Activated CD4-positive, alpha-beta memory T cell treated with anti-CD3 and anti-CD28 coated beads, Interleukin-2, amount 10 ng/mL, durations not matched to agents 7 days and 5 days (primary cell): ENCODE results near the gene HLA-DPA1. TPM values are rescaled to one million over a fixed set of nuclear protein-coding genes. Genes with fewer than 3 reads are reported as not detected.

ENCODE experiments used
- CTCF ChIA-PET: fragments of 350-600 bp; sonication (Branson Sonifier 250); formaldehyde crosslinking; loops from one replicate; lab custom pipeline; 2021; ENCODE audit warnings: antibody characterized with exemption, inconsistent platforms; lab: Charles Lee
- POLR2A ChIA-PET: fragments of 350-600 bp; sonication (Branson Sonifier 250); formaldehyde crosslinking; loops from one replicate; lab custom pipeline; 2021; ENCODE audit warnings: antibody characterized with exemption; lab: Charles Lee
- DNase-seq: peaks from one replicate; pipeline ENCODE4 v3.0.0-alpha.2; 2020
- H3K27ac Mint-ChIP-seq: one replicate; pipeline ENCODE4 v1.8.0; 2021; ENCODE audit warnings: mild to moderate bottlenecking, mixed read lengths
- H3K27me3 Mint-ChIP-seq: one replicate; pipeline ENCODE4 v1.8.0; 2021; ENCODE audit warnings: mixed read lengths
- H3K36me3 Mint-ChIP-seq: one replicate; pipeline ENCODE4 v1.8.0; 2021; ENCODE audit warnings: low read depth, mixed read lengths
- H3K4me1 Mint-ChIP-seq: one replicate; pipeline ENCODE4 v1.8.0; 2021; ENCODE audit warnings: mixed read lengths
- H3K4me3 Mint-ChIP-seq: one replicate; pipeline ENCODE4 v1.8.0; 2021; ENCODE audit warnings: mild to moderate bottlenecking, mixed read lengths
- H3K9me3 Mint-ChIP-seq: one replicate; pipeline ENCODE4 v1.8.0; 2021; ENCODE audit warnings: mixed read lengths
- total RNA-seq, 2 experiments: library from RNA; stranded (reverse); gene quantifications; one replicate each; pipeline ENCODE4 v1.2.3, GENCODE V29; 2021

Gene HLA-DPA1
- total RNA-seq, 2 experiments from 2014 or later, result 173 to 176 TPM

- Mint-ChIP-seq H3K4me1 (no peaks in the 10 kb centered on the region), H3K27me3 (peaks cover 53% of the 10 kb centered on the region), H3K36me3 (no peaks in the 10 kb centered on the region), H3K4me3 (no peak overlapping the region), H3K27ac (no peak overlapping the region), H3K9me3 (no peaks in the 10 kb centered on the region)
- CTCF ChIA-PET, result interaction anchor here (0.8 to 4.1 kb wide), 5 partner anchors 7 to 66 kb away, joined by 3 to 17 read pairs (median 6); no protein-coding TSS in a partner anchor
- no peak for DNase-seq
- POLR2A ChIA-PET, result interaction anchor here (1.4 to 1.6 kb wide), 2 partner anchors 13 to 23 kb away, joined by 3 to 4 read pairs; partner anchors contain the start of gene HLA-DPA1
These were observed 23.2 kb downstream of the HLA-DPA1 start for GRCh38 chr6:33050014-33050810.

- Mint-ChIP-seq H3K36me3 (no peaks in the 10 kb centered on the region), H3K4me3 (no peak overlapping the region), H3K27ac (no peak overlapping the region), H3K9me3 (no peaks in the 10 kb centered on the region), H3K27me3 (peaks cover 55% of the 10 kb centered on the region), H3K4me1 (no peaks in the 10 kb centered on the region)
- ChIA-PET POLR2A (interaction anchor here (1.4 to 1.6 kb wide), 2 partner anchors 13 to 24 kb away, joined by 3 to 4 read pairs; partner anchors contain the start of gene HLA-DPA1), CTCF (interaction anchor here (0.8 to 4.1 kb wide), 6 partner anchors 8 to 66 kb away, joined by 3 to 17 read pairs (median 4); no protein-coding TSS in a partner anchor)
- DNase-seq, result no peak
These were observed 24.0 kb downstream of the HLA-DPA1 start for GRCh38 chr6:33049323-33050013.

- no peak for DNase-seq
- Mint-ChIP-seq H3K27me3 (peaks cover 70% of the 10 kb centered on the region), H3K4me3 (no peak overlapping the region), H3K4me1 (no peaks in the 10 kb centered on the region), H3K27ac (no peak overlapping the region), H3K36me3 (no peaks in the 10 kb centered on the region), H3K9me3 (peaks cover 2% of the 10 kb centered on the region)
- ChIA-PET CTCF (no interaction called here), POLR2A (no interaction called here)
These were observed 33.3 kb downstream of the HLA-DPA1 start for GRCh38 chr6:33040157-33040556.

GRCh38 chr6:33036535-33036934, 36.9 kb downstream of the HLA-DPA1 start:
- Mint-ChIP-seq H3K4me3 (no peak overlapping the region), H3K4me1 (no peaks in the 10 kb centered on the region), H3K36me3 (no peaks in the 10 kb centered on the region), H3K27me3 (peaks cover 62% of the 10 kb centered on the region), H3K9me3 (peaks cover 2% of the 10 kb centered on the region), H3K27ac (no peak overlapping the region)
- no peak for DNase-seq
- POLR2A ChIA-PET, result interaction anchor here (1.2 kb wide), 1 partner anchor 13 kb away, joined by 4 read pairs; no protein-coding TSS in a partner anchor
- CTCF ChIA-PET, result interaction anchor here (1.1 to 1.4 kb wide), 2 partner anchors 22 to 212 kb away, joined by 3 read pairs; no protein-coding TSS in a partner anchor

GRCh38 chr6:33034554-33034953, 38.9 kb downstream of the HLA-DPA1 start:
- Mint-ChIP-seq H3K4me1 (peaks cover 8% of the 10 kb centered on the region), H3K36me3 (no peaks in the 10 kb centered on the region), H3K27ac (no peak overlapping the region), H3K9me3 (peaks cover 2% of the 10 kb centered on the region), H3K4me3 (no peak overlapping the region), H3K27me3 (peaks cover 58% of the 10 kb centered on the region)
- CTCF ChIA-PET, result no interaction called here
- no peak for DNase-seq
- POLR2A ChIA-PET, result no interaction called here

- ChIA-PET POLR2A (interaction anchor here (1.5 to 2.3 kb wide), 2 partner anchors 43 to 45 kb away, joined by 4 to 22 read pairs; partner anchors contain the start of genes HLA-DPA1 and HLA-DPB1), CTCF (interaction anchor here (1.7 kb wide), 1 partner anchor 14 kb away, joined by 6 read pairs; no protein-coding TSS in a partner anchor)
- Mint-ChIP-seq H3K27ac (peak overlapping the region; percentile 61), H3K27me3 (peaks cover 27% of the 10 kb centered on the region), H3K4me1 (peaks cover 27% of the 10 kb centered on the region), H3K4me3 (no peak overlapping the region), H3K36me3 (no peaks in the 10 kb centered on the region), H3K9me3 (no peaks in the 10 kb centered on the region)
- DNase-seq, result no peak
These were observed 43.2 kb downstream of the HLA-DPA1 start for GRCh38 chr6:33030245-33030644.

GRCh38 chr6:33029328-33030184, 43.9 kb downstream of the HLA-DPA1 start:
- Mint-ChIP-seq H3K9me3 (no peaks in the 10 kb centered on the region), H3K27me3 (peaks cover 21% of the 10 kb centered on the region), H3K4me1 (peaks cover 33% of the 10 kb centered on the region), H3K4me3 (no peak overlapping the region), H3K27ac (peak overlapping the region; percentile 75), H3K36me3 (no peaks in the 10 kb centered on the region)
- ChIA-PET POLR2A (interaction anchor here (0.6 to 2.3 kb wide), 5 partner anchors 11 to 241 kb away, joined by 3 to 22 read pairs (median 4); partner anchors contain the start of genes HLA-DPA1 and HLA-DPB1), CTCF (interaction anchor here (1.0 to 2.0 kb wide), 4 partner anchors 10 to 96 kb away, joined by 3 to 8 read pairs (median 5); no protein-coding TSS in a partner anchor)
- DNase-seq, result peak; percentile 34

GRCh38 chr6:33028220-33028849, 45.1 kb downstream of the HLA-DPA1 start:
- Mint-ChIP-seq H3K9me3 (no peaks in the 10 kb centered on the region), H3K27ac (peak overlapping the region; percentile 4), H3K4me3 (no peak overlapping the region), H3K4me1 (peaks cover 35% of the 10 kb centered on the region), H3K36me3 (no peaks in the 10 kb centered on the region), H3K27me3 (peaks cover 14% of the 10 kb centered on the region)
- POLR2A ChIA-PET, result interaction anchor here (1.4 to 2.3 kb wide), 3 partner anchors 45 to 57 kb away, joined by 4 to 22 read pairs (median 7); partner anchors contain the start of genes HLA-DPA1 and HLA-DPB1
- CTCF ChIA-PET, result interaction anchor here (1.3 to 2.0 kb wide), 4 partner anchors 12 to 613 kb away, joined by 3 to 8 read pairs (median 4); no protein-coding TSS in a partner anchor
- no peak for DNase-seq

- H3K27ac Mint-ChIP-seq, result no peak overlapping the region
These were observed 48.9 kb downstream of the HLA-DPA1 start for GRCh38 chr6:33024521-33024920.

GRCh38 chr6:33023536-33023935, 49.9 kb downstream of the HLA-DPA1 start:
- H3K36me3 Mint-ChIP-seq, result no peaks in the 10 kb centered on the region
- peaks cover 32% of the 10 kb centered on the region for H3K4me1 Mint-ChIP-seq
- no peak overlapping the region for H3K27ac Mint-ChIP-seq
- no peak for DNase-seq
- no peaks in the 10 kb centered on the region for H3K9me3 Mint-ChIP-seq
- H3K27me3 Mint-ChIP-seq, result peaks cover 2% of the 10 kb centered on the region
- CTCF ChIA-PET, result no interaction called here
- POLR2A ChIA-PET, result no interaction called here
- no peak overlapping the region for H3K4me3 Mint-ChIP-seq

More at GRCh38 chr6:33024521-33024920, 48.9 kb downstream of the HLA-DPA1 start:
- Mint-ChIP-seq H3K4me3 (no peak overlapping the region), H3K9me3 (no peaks in the 10 kb centered on the region), H3K4me1 (peaks cover 32% of the 10 kb centered on the region), H3K36me3 (no peaks in the 10 kb centered on the region), H3K27me3 (peaks cover 2% of the 10 kb centered on the region)
- ChIA-PET POLR2A (no interaction called here), CTCF (interaction anchor here (0.7 to 1.4 kb wide), 2 partner anchors 10 to 12 kb away, joined by 3 read pairs; no protein-coding TSS in a partner anchor)
- DNase-seq, result no peak

GRCh38 chr6:33021917-33022316, 51.5 kb downstream of the HLA-DPA1 start:
- POLR2A ChIA-PET, result no interaction called here
- Mint-ChIP-seq H3K4me1 (peaks cover 32% of the 10 kb centered on the region), H3K36me3 (no peaks in the 10 kb centered on the region), H3K4me3 (no peak overlapping the region), H3K9me3 (no peaks in the 10 kb centered on the region), H3K27ac (no peak overlapping the region), H3K27me3 (peaks cover 13% of the 10 kb centered on the region)
- no peak for DNase-seq
- CTCF ChIA-PET, result no interaction called here
